B cell (primary cell): Measurements from ENCODE around the gene NOG.

Experiments
- CTCF ChIP-seq: fragments of 200-600 bp; IDR thresholded peaks from one replicate; pipeline ENCODE4 v1.8.0; 2022; ENCODE audit warnings: antibody characterized with exemption, mild to moderate bottlenecking
- EZH2 ChIP-seq: IDR thresholded peaks from 2 replicates; pipeline ENCODE4 v1.6.1; 2012; ENCODE audit warnings: borderline replicate concordance, low read depth, mild to moderate bottlenecking, moderate library complexity, low read length; ENCODE audit not compliant: insufficient read depth, poor library complexity, severe bottlenecking

- no peak for TF ChIP-seq CTCF
- no peak for TF ChIP-seq EZH2
Measured at GRCh38 chr17:56577190-56577842, 16.2 kb upstream of the NOG start.
